ENCODE measurements around the gene CRYGC. TPM values are rescaled to one million over a fixed set of nuclear protein-coding genes. Genes with fewer than 3 reads are reported as not detected.
A peak's percentile ranks its signal among the peaks of the same experiment; 100 is the strongest.

The CRYGC gene
- total and polyA plus RNA-seq, 2 of the 8 experiments (the other 6 are each of a cell fraction or from before 2014, with no cell fraction given) = not detected

DNA sequence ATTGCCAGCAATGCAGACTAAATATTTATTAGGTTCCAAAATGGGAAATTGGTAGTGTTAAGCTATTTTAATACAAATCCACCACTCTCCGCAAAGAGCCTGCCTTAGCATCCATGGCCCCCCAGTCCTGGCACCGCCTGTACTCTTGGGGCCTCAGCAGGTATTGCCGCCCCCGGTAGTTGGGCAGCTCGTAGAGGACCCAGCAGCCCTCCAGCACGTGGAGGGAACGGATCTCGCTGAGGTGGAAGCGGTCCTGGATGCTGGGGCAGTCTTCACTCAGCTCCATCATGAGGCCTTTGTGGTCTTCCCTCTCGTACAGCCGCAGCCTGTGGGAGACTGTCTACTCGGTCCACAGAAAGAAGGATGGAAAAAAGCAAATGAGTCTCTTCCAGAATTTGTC, 1.5 kb downstream of the CRYGC start:
- no peak overlapping the region for H3K56ac ChIP-seq (replicated peaks; ENCODE audit: insufficient read length, low read depth, low read length)
- FAIRE-seq (no peak), DNase-seq (ENCODE audit: low read depth in 1 of 2, low spot score in 2 of 2) (peak in 1 of 2 experiments; percentile 36)
- no peak overlapping the region for H3K27ac ChIP-seq (ENCODE audit: low read depth, low read length)
- H2AFZ ChIP-seq (ENCODE audit: low read length) = no peak overlapping the region
- no peaks in the 10 kb centered on the region for H3K9me3 ChIP-seq (ENCODE audit: insufficient read depth in 2 of 2, low read depth in 1 of 2, low read length in 1 of 2)
- POLR2A ChIA-PET (ENCODE audit: partially characterized antibody) = no interaction called here
- WGBS, 2 experiments (ENCODE audit: extremely low coverage in 1 of 2, insufficient coverage in 1 of 2, insufficient read length in 1 of 2, insufficient replicate concordance in 2 of 2, low coverage in 1 of 2, low lambda C conversion rate in 2 of 2, missing lambda C conversion rate in 1 of 2) = 91% methylated on average over 12 of the region's 12 CpGs; no CpG with 5 or more reads in 1 of the 2 experiments
- no peaks in the 10 kb centered on the region for H3K4me1 ChIP-seq (replicated peaks in 1 of 4; ENCODE audit: control insufficient read depth in 3 of 4, insufficient read depth in 4 of 4, low read length in 3 of 4)
- H3K4ac ChIP-seq (replicated peaks; ENCODE audit: insufficient read length, low read depth, low read length) = no peak overlapping the region
- H3K79me1 ChIP-seq (ENCODE audit: low read depth, low read length) = no peaks in the 10 kb centered on the region
- no peak overlapping the region for H2BK5ac ChIP-seq (ENCODE audit: low read depth, low read length)
- no peak overlapping the region for H2BK120ac ChIP-seq (replicated peaks; ENCODE audit: low read depth, low read length)
- H3K23me2 ChIP-seq (ENCODE audit: low read depth, low read length) = no peaks in the 10 kb centered on the region
- H4K20me1 ChIP-seq (replicated peaks in 1 of 2; ENCODE audit: control insufficient read depth in 1 of 2, insufficient read depth in 2 of 2, low read length in 2 of 2) = no peaks in the 10 kb centered on the region
- no peak overlapping the region for H2AK5ac ChIP-seq (ENCODE audit: low read depth, low read length)
- no peak overlapping the region for H3K4me3 ChIP-seq (ENCODE audit: extremely low read depth in 1 of 4, insufficient read depth in 2 of 4, low read depth in 3 of 4, low read length in 4 of 4)
- H2BK12ac ChIP-seq (ENCODE audit: low read depth, low read length) = no peak overlapping the region
- no peak overlapping the region for H3K4me2 ChIP-seq (ENCODE audit: insufficient read depth in 1 of 2, low read depth in 2 of 2, low read length in 2 of 2)
- H3K36me3 ChIP-seq (ENCODE audit: control insufficient read depth in 2 of 4, insufficient read depth in 4 of 4, low read length in 3 of 4) = no peaks in the 10 kb centered on the region
- no peak overlapping the region for H3K18ac ChIP-seq (ENCODE audit: extremely low read depth, low read length)
- H4K5ac ChIP-seq (ENCODE audit: insufficient read length, low read depth, low read length) = no peak overlapping the region
- CTCF ChIA-PET (ENCODE audit: partially characterized antibody) = interaction anchor here (0.8 to 1.3 kb wide), 3 partner anchors 11 to 48 kb away, joined by 3 to 4 read pairs (median 3); no protein-coding TSS in a partner anchor
- 0 out of 2 replicates have a peak overlapping the region, but pooled peaks have one; percentile 18 for H4K8ac ChIP-seq (ENCODE audit: extremely low read depth, insufficient read depth, low read length)
- no peak overlapping the region; the same call in 1 of the 2 replicates for H2BK15ac ChIP-seq (ENCODE audit: low read length)
- no peak overlapping the region for H2BK20ac ChIP-seq (ENCODE audit: low read length)
- no peak overlapping the region for H3K23ac ChIP-seq (ENCODE audit: insufficient read length)
- no peak overlapping the region for H4K91ac ChIP-seq (replicated peaks; ENCODE audit: insufficient read length, low read length)
- no peaks in the 10 kb centered on the region for H3K27me3 ChIP-seq (replicated peaks in 1 of 4; ENCODE audit: control insufficient read depth in 3 of 4, extremely low read depth in 1 of 4, insufficient read depth in 3 of 4, low read length in 3 of 4)
- H3K9ac ChIP-seq (replicated peaks in 1 of 4; ENCODE audit: extremely low read depth in 1 of 4, low read depth in 3 of 4, low read length in 3 of 4) = no peak overlapping the region
- no peaks in the 10 kb centered on the region for H3K79me2 ChIP-seq (ENCODE audit: control insufficient read depth in 1 of 2, insufficient read depth in 2 of 2, low read length in 2 of 2)
- no peak overlapping the region for H3K14ac ChIP-seq (ENCODE audit: insufficient read length)
- TF ChIP-seq RBBP5 (IDR thresholded peaks at IDR 0.05; ENCODE audit: borderline replicate concordance, low read depth, low read length) (no peak), NANOG (IDR thresholded peaks at IDR 0.05; ENCODE audit: insufficient read depth, low read depth, low read length, poor library complexity, severe bottlenecking) (no peak), PHF8 (conservative IDR thresholded peaks at IDR 0.05; ENCODE audit: low read depth, low read length) (no peak), MAFK (IDR thresholded peaks at IDR 0.05; ENCODE audit: low read depth, low read length) (no peak), CHD1 (IDR thresholded peaks at IDR 0.05; ENCODE audit: low read depth, low read length) (no peak), JUND (IDR thresholded peaks at IDR 0.05; ENCODE audit: low read length) (no peak), SP2 (IDR thresholded peaks at IDR 0.05; ENCODE audit: low read length) (no peak), BRCA1 (IDR thresholded peaks at IDR 0.05; ENCODE audit: low read depth, low read length) (no peak), CBX8 (IDR thresholded peaks at IDR 0.05; ENCODE audit: borderline replicate concordance, low read depth, low read length) (no peak), ZNF274 (IDR thresholded peaks at IDR 0.05; ENCODE audit: borderline replicate concordance, extremely low read depth, low read length) (no peak), CREB1 (IDR thresholded peaks at IDR 0.05) (no peak), CEBPB (IDR thresholded peaks at IDR 0.05; ENCODE audit: low read depth, low read length) (no peak), TEAD4 (IDR thresholded peaks at IDR 0.05; ENCODE audit: low read depth, low read length) (no peak), YY1 (IDR thresholded peaks at IDR 0.05; ENCODE audit: low read depth, low read length) (no peak), GABPA (IDR thresholded peaks at IDR 0.05; ENCODE audit: borderline replicate concordance, insufficient read depth, low read length) (no peak)
- TF ChIP-seq, protein P1, sequence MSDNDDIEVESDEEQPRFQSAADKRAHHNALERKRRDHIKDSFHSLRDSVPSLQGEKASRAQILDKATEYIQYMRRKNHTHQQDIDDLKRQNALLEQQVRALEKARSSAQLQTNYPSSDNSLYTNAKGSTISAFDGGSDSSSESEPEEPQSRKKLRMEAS (IDR thresholded peaks at IDR 0.05) = no peak

Measured in H1 (cell line).